GM23338 (cell line): ENCODE data around the gene PTPN12. TPM values are rescaled to one million over a fixed set of nuclear protein-coding genes. Genes with fewer than 3 reads are reported as not detected.

ENCODE experiments used
- ATAC-seq: fragments of 200-7000 bp; cut with Tn5 transposase; 3 replicates; pipeline ENCODE4 v1.9.1; 2020
- DNase-seq: peaks from one replicate; pipeline ENCODE4 v3.0.0-alpha.2; 2015; ENCODE audit warnings: low spot score
- H2AFZ ChIP-seq: fragments of 200-600 bp; sonication (generic); 2 replicates; pipeline ENCODE4 v1.8.0; 2016; ENCODE audit warnings: antibody characterized with exemption, mild to moderate bottlenecking, moderate library complexity
- H3F3A ChIP-seq: fragments of 200-600 bp; sonication (generic); replicated peaks from 2 replicates; pipeline ENCODE4 v1.8.0; 2017; ENCODE audit warnings: antibody characterized with exemption, mixed run types, low read depth
- H3K27ac ChIP-seq: fragments of 200-600 bp; sonication (generic); 2 replicates; pipeline ENCODE4 v1.6.1; 2016; ENCODE audit warnings: low read depth
- H3K27me3 ChIP-seq: fragments of 200-600 bp; sonication (generic); 2 replicates; pipeline ENCODE4 v1.8.0; 2016; ENCODE audit warnings: mild to moderate bottlenecking, mixed run types, moderate library complexity; ENCODE audit not compliant: insufficient read depth
- H3K36me3 ChIP-seq: fragments of 200-600 bp; sonication (generic); 2 replicates; pipeline ENCODE4 v1.8.0; 2016; ENCODE audit warnings: mild to moderate bottlenecking; ENCODE audit not compliant: insufficient read depth
- H3K4me1 ChIP-seq: fragments of 200-600 bp; sonication (generic); 2 replicates; pipeline ENCODE4 v1.8.0; 2016; ENCODE audit warnings: mild to moderate bottlenecking, moderate library complexity; ENCODE audit not compliant: insufficient read depth
- H3K4me2 ChIP-seq: fragments of 200-600 bp; sonication (generic); 2 replicates; pipeline ENCODE4 v1.7.1; 2017; ENCODE audit warnings: mixed run types
- H3K4me3 ChIP-seq: fragments of 200-600 bp; sonication (generic); 2 replicates; pipeline ENCODE4 v1.6.1; 2016; ENCODE audit warnings: mixed run types
- H3K79me2 ChIP-seq: fragments of 200-600 bp; sonication (generic); replicated peaks from 2 replicates; pipeline ENCODE4 v1.8.0; 2017; ENCODE audit warnings: mild to moderate bottlenecking; ENCODE audit not compliant: insufficient read depth
- H3K9me2 ChIP-seq: fragments of 200-600 bp; sonication (generic); 2 replicates; pipeline ENCODE4 v1.8.0; 2017; ENCODE audit not compliant: insufficient read depth
- H4K20me1 ChIP-seq: fragments of 200-600 bp; sonication (generic); replicated peaks from 2 replicates; pipeline ENCODE4 v1.8.0; 2017; ENCODE audit warnings: mild to moderate bottlenecking; ENCODE audit not compliant: insufficient read depth
- H3K27ac Mint-ChIP-seq: 2 replicates; pipeline ENCODE4 v1.8.0; 2020; ENCODE audit warnings: inconsistent platforms, mild to moderate bottlenecking, moderate library complexity, mixed read lengths
- H3K27me3 Mint-ChIP-seq: 3 replicates; pipeline ENCODE4 v1.8.0; 2022; ENCODE audit warnings: low read depth, mild to moderate bottlenecking, moderate library complexity, mixed read lengths, inconsistent platforms; ENCODE audit not compliant: insufficient read depth, poor library complexity
- H3K36me3 Mint-ChIP-seq: 3 replicates; pipeline ENCODE4 v1.8.0; 2021; ENCODE audit warnings: low read depth, mild to moderate bottlenecking, inconsistent platforms, moderate library complexity, mixed read lengths
- H3K4me1 Mint-ChIP-seq: 3 replicates; pipeline ENCODE4 v1.8.0; 2020; ENCODE audit warnings: mild to moderate bottlenecking, inconsistent platforms, mixed read lengths
- H3K4me3 Mint-ChIP-seq: 3 replicates; pipeline ENCODE4 v1.8.0; 2021; ENCODE audit warnings: moderate library complexity, mild to moderate bottlenecking, inconsistent platforms, mixed read lengths
- H3K9me3 Mint-ChIP-seq: 3 replicates; pipeline ENCODE4 v1.8.0; 2020; ENCODE audit warnings: moderate library complexity, mild to moderate bottlenecking, inconsistent platforms, mixed read lengths
- CREB1 ChIP-seq: fragments of 250-450 bp; sonication (Bioruptor Pico); IDR thresholded peaks from 2 replicates; pipeline ENCODE4 v1.5.0; 2020; ENCODE audit warnings: low read depth, mild to moderate bottlenecking, moderate library complexity
- EZH2 ChIP-seq: fragments of 200-600 bp; sonication (generic); IDR thresholded peaks from one replicate; pipeline ENCODE4 v1.8.0; 2017; ENCODE audit warnings: antibody characterized with exemption, mild to moderate bottlenecking, low read depth; ENCODE audit not compliant: unreplicated experiment
- EZH2phosphoT487 ChIP-seq: fragments of 200-600 bp; sonication (generic); IDR thresholded peaks from one replicate; pipeline ENCODE4 v1.8.1; 2018; ENCODE audit warnings: antibody characterized with exemption; ENCODE audit not compliant: unreplicated experiment
- JUNB ChIP-seq: IDR thresholded peaks from one replicate; pipeline ENCODE4 v1.6.1; 2016; ENCODE audit warnings: antibody characterized with exemption; ENCODE audit not compliant: unreplicated experiment
- NANOG ChIP-seq: IDR thresholded peaks from 2 replicates; pipeline ENCODE4 v1.6.1; 2016; ENCODE audit warnings: antibody characterized with exemption, borderline replicate concordance
- POLR2AphosphoS5 ChIP-seq: IDR thresholded peaks from 2 replicates; pipeline ENCODE4 v1.6.1; 2016; ENCODE audit warnings: antibody characterized with exemption, low read depth
- STAT1 ChIP-seq: IDR thresholded peaks from one replicate; pipeline ENCODE4 v1.6.1; 2016; ENCODE audit warnings: antibody characterized with exemption; ENCODE audit not compliant: unreplicated experiment
- ZNF114 ChIP-seq: fragments of 250-450 bp; sonication (Bioruptor Pico); IDR thresholded peaks from 2 replicates; pipeline ENCODE4 v1.5.0; 2020; ENCODE audit warnings: mild to moderate bottlenecking, moderate library complexity
- polyA plus RNA-seq: library from polyadenylated mRNA; unstranded; fragments of >200 nt; fragmentation: Nextera tagmentation; extraction: Ambion mirVana; gene quantifications from 2 replicates; pipeline ENCODE4 v1.2.1, GENCODE V29; 2016
- total RNA-seq: library from RNA; depleted of rRNA; stranded (reverse); fragments of >200 nt; shearing (Covaris generic); gene quantifications from 2 replicates; pipeline ENCODE4 v1.2.3, GENCODE V29; 2014
- TF ChIP-seq, protein P1 (sequence below): fragments of 250-450 bp; sonication (Bioruptor Pico); IDR thresholded peaks from 2 replicates; pipeline ENCODE4 v1.5.0; 2020; ENCODE audit warnings: mild to moderate bottlenecking, moderate library complexity
- TF ChIP-seq, protein P2 (sequence below), 2 experiments: fragments of 200-600 bp in 1 of 2; sonication (generic) in 1 of 2; conservative IDR thresholded peaks; 2 replicates each; pipeline versions ENCODE4 v1.5.1 to v1.6.1; 2016 to 2017; ENCODE audit warnings: antibody characterized with exemption in 2 of 2, low read depth in 2 of 2, mild to moderate bottlenecking in 2 of 2, moderate library complexity in 1 of 2
- TF ChIP-seq, protein P3 (sequence below): IDR thresholded peaks from one replicate; pipeline ENCODE4 v1.6.1; 2018; ENCODE audit warnings: antibody characterized with exemption; ENCODE audit not compliant: unreplicated experiment

The PTPN12 gene
- total and polyA plus RNA-seq, 2 experiments from 2014 or later: 58.8 to 187 TPM

DNA sequence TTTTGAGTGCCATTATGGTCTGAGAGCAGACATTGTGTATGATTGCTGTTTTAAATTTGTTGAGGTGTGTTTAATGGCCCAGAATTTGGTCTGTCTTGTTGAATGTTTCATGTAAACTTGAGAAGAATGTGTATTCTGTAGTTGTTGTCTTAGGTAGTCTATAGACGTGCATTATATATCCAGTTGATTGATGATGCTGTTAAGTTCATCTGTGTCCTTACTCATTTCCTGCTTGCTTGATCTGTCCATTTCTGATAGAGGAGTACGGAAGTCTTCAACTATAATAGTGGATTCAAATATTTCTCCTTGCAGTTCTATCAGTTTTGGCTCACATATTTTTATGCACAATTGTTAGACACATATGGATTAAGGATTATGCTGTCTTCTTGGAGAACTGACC, 16.0 kb downstream of the PTPN12 start (continued):
- TF ChIP-seq, protein P1, sequence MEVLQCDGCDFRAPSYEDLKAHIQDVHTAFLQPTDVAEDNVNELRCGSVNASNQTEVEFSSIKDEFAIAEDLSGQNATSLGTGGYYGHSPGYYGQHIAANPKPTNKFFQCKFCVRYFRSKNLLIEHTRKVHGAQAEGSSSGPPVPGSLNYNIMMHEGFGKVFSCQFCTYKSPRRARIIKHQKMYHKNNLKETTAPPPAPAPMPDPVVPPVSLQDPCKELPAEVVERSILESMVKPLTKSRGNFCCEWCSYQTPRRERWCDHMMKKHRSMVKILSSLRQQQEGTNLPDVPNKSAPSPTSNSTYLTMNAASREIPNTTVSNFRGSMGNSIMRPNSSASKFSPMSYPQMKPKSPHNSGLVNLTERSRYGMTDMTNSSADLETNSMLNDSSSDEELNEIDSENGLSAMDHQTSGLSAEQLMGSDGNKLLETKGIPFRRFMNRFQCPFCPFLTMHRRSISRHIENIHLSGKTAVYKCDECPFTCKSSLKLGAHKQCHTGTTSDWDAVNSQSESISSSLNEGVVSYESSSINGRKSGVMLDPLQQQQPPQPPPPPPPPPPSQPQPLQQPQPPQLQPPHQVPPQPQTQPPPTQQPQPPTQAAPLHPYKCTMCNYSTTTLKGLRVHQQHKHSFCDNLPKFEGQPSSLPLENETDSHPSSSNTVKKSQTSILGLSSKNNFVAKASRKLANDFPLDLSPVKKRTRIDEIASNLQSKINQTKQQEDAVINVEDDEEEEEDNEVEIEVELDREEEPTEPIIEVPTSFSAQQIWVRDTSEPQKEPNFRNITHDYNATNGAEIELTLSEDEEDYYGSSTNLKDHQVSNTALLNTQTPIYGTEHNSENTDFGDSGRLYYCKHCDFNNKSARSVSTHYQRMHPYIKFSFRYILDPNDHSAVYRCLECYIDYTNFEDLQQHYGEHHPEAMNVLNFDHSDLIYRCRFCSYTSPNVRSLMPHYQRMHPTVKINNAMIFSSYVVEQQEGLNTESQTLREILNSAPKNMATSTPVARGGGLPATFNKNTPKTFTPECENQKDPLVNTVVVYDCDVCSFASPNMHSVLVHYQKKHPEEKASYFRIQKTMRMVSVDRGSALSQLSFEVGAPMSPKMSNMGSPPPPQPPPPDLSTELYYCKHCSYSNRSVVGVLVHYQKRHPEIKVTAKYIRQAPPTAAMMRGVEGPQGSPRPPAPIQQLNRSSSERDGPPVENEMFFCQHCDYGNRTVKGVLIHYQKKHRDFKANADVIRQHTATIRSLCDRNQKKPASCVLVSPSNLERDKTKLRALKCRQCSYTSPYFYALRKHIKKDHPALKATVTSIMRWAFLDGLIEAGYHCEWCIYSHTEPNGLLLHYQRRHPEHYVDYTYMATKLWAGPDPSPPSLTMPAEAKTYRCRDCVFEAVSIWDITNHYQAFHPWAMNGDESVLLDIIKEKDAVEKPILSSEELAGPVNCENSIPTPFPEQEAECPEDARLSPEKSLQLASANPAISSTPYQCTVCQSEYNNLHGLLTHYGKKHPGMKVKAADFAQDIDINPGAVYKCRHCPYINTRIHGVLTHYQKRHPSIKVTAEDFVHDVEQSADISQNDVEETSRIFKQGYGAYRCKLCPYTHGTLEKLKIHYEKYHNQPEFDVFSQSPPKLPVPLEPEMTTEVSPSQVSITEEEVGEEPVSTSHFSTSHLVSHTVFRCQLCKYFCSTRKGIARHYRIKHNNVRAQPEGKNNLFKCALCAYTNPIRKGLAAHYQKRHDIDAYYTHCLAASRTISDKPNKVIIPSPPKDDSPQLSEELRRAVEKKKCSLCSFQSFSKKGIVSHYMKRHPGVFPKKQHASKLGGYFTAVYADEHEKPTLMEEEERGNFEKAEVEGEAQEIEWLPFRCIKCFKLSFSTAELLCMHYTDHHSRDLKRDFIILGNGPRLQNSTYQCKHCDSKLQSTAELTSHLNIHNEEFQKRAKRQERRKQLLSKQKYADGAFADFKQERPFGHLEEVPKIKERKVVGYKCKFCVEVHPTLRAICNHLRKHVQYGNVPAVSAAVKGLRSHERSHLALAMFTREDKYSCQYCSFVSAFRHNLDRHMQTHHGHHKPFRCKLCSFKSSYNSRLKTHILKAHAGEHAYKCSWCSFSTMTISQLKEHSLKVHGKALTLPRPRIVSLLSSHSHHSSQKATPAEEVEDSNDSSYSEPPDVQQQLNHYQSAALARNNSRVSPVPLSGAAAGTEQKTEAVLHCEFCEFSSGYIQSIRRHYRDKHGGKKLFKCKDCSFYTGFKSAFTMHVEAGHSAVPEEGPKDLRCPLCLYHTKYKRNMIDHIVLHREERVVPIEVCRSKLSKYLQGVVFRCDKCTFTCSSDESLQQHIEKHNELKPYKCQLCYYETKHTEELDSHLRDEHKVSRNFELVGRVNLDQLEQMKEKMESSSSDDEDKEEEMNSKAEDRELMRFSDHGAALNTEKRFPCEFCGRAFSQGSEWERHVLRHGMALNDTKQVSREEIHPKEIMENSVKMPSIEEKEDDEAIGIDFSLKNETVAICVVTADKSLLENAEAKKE: no peak
- no peak for TF ChIP-seq STAT1
- no peak for TF ChIP-seq POLR2AphosphoS5
- no peak for TF ChIP-seq EZH2phosphoT487
- TF ChIP-seq NANOG: no peak
- TF ChIP-seq, protein P2, sequence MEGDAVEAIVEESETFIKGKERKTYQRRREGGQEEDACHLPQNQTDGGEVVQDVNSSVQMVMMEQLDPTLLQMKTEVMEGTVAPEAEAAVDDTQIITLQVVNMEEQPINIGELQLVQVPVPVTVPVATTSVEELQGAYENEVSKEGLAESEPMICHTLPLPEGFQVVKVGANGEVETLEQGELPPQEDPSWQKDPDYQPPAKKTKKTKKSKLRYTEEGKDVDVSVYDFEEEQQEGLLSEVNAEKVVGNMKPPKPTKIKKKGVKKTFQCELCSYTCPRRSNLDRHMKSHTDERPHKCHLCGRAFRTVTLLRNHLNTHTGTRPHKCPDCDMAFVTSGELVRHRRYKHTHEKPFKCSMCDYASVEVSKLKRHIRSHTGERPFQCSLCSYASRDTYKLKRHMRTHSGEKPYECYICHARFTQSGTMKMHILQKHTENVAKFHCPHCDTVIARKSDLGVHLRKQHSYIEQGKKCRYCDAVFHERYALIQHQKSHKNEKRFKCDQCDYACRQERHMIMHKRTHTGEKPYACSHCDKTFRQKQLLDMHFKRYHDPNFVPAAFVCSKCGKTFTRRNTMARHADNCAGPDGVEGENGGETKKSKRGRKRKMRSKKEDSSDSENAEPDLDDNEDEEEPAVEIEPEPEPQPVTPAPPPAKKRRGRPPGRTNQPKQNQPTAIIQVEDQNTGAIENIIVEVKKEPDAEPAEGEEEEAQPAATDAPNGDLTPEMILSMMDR (conservative IDR thresholded peaks at IDR 0.05; ENCODE audit: low read depth in 2 of 2): no peak

DNA sequence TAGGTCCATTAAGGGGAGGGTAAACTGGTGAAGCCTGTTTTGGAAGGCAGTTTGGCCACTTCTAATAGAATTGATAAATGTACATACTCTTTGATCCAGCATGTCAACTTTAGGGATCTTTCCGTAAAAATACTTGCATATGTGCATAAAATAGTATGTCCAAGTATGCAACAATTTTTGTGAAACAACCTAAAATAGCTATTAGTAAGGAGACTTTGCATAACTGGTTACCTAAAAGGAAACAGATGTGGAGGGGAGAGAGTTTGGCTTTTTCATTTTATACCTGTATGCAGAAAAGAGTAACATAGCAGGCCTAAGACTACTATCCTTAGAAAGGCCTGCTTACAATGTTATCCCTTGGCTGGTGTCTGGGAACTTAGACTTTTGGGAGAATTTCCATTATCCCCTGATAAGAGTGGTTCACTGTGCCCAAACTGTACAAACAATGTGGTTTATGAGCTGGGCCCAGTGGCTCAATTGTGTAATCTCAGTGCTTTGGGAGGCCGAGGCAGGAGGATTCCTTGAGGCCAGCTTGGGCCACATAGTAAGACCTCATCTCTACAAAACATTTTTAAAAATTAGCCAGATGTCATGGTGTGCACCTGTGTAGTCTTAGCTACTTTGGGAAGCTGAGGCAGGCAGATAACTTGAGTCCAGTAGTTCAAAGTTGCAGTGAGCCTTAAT, 21.3 kb downstream of the PTPN12 start:
- Histone ChIP-seq H3K4me3 (no peak overlapping the region), H3F3A (no peaks in the 10 kb centered on the region), H3K9me2 (no peaks in the 10 kb centered on the region), H3K27me3 (no peaks in the 10 kb centered on the region), H4K20me1 (peaks cover 55% of the 10 kb centered on the region), H2AFZ (no peak overlapping the region), H3K79me2 (peaks cover 100% of the 10 kb centered on the region), H3K36me3 (no peaks in the 10 kb centered on the region), H3K27ac (no peak overlapping the region), H3K4me2 (no peak overlapping the region), H3K4me1 (peaks cover 23% of the 10 kb centered on the region)
- peaks cover 16% of the 10 kb centered on the region; the same call in 2 of the 3 replicates for H3K36me3 Mint-ChIP-seq
- peaks cover 2% of the 10 kb centered on the region for H3K27me3 Mint-ChIP-seq
- H3K27ac Mint-ChIP-seq: no peak overlapping the region
- DNase-seq (no peak), ATAC-seq (no peak)
- no peak for TF ChIP-seq ZNF114 (CRISPR knock-in tag)
- no peak for TF ChIP-seq STAT1
- no peak for TF ChIP-seq JUNB
- TF ChIP-seq CREB1 (CRISPR knock-in tag): no peak
- no peak for TF ChIP-seq POLR2AphosphoS5
- TF ChIP-seq, protein P3, sequence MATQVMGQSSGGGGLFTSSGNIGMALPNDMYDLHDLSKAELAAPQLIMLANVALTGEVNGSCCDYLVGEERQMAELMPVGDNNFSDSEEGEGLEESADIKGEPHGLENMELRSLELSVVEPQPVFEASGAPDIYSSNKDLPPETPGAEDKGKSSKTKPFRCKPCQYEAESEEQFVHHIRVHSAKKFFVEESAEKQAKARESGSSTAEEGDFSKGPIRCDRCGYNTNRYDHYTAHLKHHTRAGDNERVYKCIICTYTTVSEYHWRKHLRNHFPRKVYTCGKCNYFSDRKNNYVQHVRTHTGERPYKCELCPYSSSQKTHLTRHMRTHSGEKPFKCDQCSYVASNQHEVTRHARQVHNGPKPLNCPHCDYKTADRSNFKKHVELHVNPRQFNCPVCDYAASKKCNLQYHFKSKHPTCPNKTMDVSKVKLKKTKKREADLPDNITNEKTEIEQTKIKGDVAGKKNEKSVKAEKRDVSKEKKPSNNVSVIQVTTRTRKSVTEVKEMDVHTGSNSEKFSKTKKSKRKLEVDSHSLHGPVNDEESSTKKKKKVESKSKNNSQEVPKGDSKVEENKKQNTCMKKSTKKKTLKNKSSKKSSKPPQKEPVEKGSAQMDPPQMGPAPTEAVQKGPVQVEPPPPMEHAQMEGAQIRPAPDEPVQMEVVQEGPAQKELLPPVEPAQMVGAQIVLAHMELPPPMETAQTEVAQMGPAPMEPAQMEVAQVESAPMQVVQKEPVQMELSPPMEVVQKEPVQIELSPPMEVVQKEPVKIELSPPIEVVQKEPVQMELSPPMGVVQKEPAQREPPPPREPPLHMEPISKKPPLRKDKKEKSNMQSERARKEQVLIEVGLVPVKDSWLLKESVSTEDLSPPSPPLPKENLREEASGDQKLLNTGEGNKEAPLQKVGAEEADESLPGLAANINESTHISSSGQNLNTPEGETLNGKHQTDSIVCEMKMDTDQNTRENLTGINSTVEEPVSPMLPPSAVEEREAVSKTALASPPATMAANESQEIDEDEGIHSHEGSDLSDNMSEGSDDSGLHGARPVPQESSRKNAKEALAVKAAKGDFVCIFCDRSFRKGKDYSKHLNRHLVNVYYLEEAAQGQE: no peak
- TF ChIP-seq EZH2: no peak
- no peak overlapping the region for H3K4me3 Mint-ChIP-seq
- no peaks in the 10 kb centered on the region; the same call in 2 of the 3 replicates for H3K9me3 Mint-ChIP-seq
- peaks cover 44% of the 10 kb centered on the region for H3K4me1 Mint-ChIP-seq
